T-cell (primary cell): ENCODE results near the gene LGI4. TPM values are rescaled to one million over a fixed set of nuclear protein-coding genes. Genes with fewer than 3 reads are reported as not detected.
"Not testable (repeated sequence)": the region's sequence is repeated elsewhere in the genome, so short reads cannot be mapped to it uniquely, and the experiment has no call there.

Experiments
- ATAC-seq, 4 experiments: fragments of 200-7000 bp in 3 of 4; fragments of 150-1000 bp in 1 of 4; cut with Tn5 transposase; replicated peaks in 1 of 4; 1 replicate in 3 of 4; 2 replicates in 1 of 4; pipeline ENCODE4 v1.10.0; 2021; ENCODE audit warnings: moderate library complexity in 3 of 4, mild to moderate bottlenecking in 2 of 4, moderate number of reproducible peaks in 1 of 4
- CTCF ChIA-PET, 2 donors: fragments of 300-600 bp; sonication (Branson Sonifier 250); formaldehyde crosslinking; loops; one replicate each; lab custom pipeline; 2022; ENCODE audit warnings: antibody characterized with exemption in 2 of 2; lab: Charles Lee
- POLR2A ChIA-PET, 2 donors: fragments of 300-600 bp; sonication (Branson Sonifier 250); formaldehyde crosslinking; loops; one replicate each; lab custom pipeline; 2022; ENCODE audit warnings: antibody characterized with exemption in 2 of 2; lab: Charles Lee
- DNase-seq, 35 experiments: peaks; one replicate each; pipeline versions ENCODE4 v3.0.0 to v3.0.0-alpha.2; 2013 to 2023
- H3K27ac ChIP-seq: one replicate; pipeline ENCODE4 v1.5.1; 2013; ENCODE audit warnings: low read length
- H3K27me3 ChIP-seq, 2 experiments: replicated peaks in 1 of 2; 1 replicate in 1 of 2; 2 replicates in 1 of 2; pipeline versions ENCODE4 v1.6.1 to v1.7.0; 2013; ENCODE audit warnings: low read length in 1 of 2, mixed read lengths in 1 of 2; ENCODE audit not compliant: control insufficient read depth in 2 of 2, insufficient read depth in 2 of 2; ENCODE audit errors: extremely low read depth in 1 of 2
- H3K36me3 ChIP-seq, 2 donors: 1 replicate in 1 of 2; 2 replicates in 1 of 2; pipeline versions ENCODE4 v1.6.1 to v1.7.0; 2013; ENCODE audit warnings: low read length in 1 of 2; ENCODE audit not compliant: control insufficient read depth in 2 of 2, insufficient read depth in 1 of 2; ENCODE audit errors: extremely low read depth in 1 of 2
- H3K4me1 ChIP-seq, 2 experiments: 1 replicate in 1 of 2; 2 replicates in 1 of 2; pipeline versions ENCODE4 v1.6.1 to v1.7.0; 2013; ENCODE audit warnings: low read length in 2 of 2, mixed read lengths in 1 of 2; ENCODE audit not compliant: insufficient read depth in 2 of 2, control insufficient read depth in 1 of 2; ENCODE audit errors: extremely low read depth in 1 of 2
- H3K4me3 ChIP-seq, 2 donors: 1 replicate in 1 of 2; 2 replicates in 1 of 2; pipeline versions ENCODE4 v1.5.1 to v1.7.0; 2013; ENCODE audit warnings: mild to moderate bottlenecking in 2 of 2, low read length in 1 of 2, moderate library complexity in 1 of 2; ENCODE audit not compliant: control insufficient read depth in 1 of 2; ENCODE audit errors: extremely low read depth in 1 of 2
- H3K9me3 ChIP-seq: 2 replicates; pipeline ENCODE4 v1.7.0; 2013
- H3K27ac Mint-ChIP-seq, 2 donors: one replicate each; pipeline ENCODE4 v1.8.0; 2020 to 2021; ENCODE audit warnings: mild to moderate bottlenecking in 2 of 2, mixed read lengths in 2 of 2
- H3K27me3 Mint-ChIP-seq, 2 donors: one replicate each; pipeline ENCODE4 v1.8.0; 2021 to 2022; ENCODE audit warnings: mixed read lengths in 2 of 2
- H3K36me3 Mint-ChIP-seq: one replicate; pipeline ENCODE4 v1.8.0; 2021; ENCODE audit warnings: mixed read lengths
- H3K4me1 Mint-ChIP-seq, 3 donors: one replicate each; pipeline ENCODE4 v1.8.0; 2020 to 2022; ENCODE audit warnings: mixed read lengths in 3 of 3, mild to moderate bottlenecking in 1 of 3
- H3K4me3 Mint-ChIP-seq, 3 donors: one replicate each; pipeline ENCODE4 v1.8.0; 2020 to 2022; ENCODE audit warnings: mild to moderate bottlenecking in 3 of 3, mixed read lengths in 3 of 3, moderate library complexity in 3 of 3
- H3K9me3 Mint-ChIP-seq, 3 donors: one replicate each; pipeline ENCODE4 v1.8.0; 2020 to 2022; ENCODE audit warnings: mixed read lengths in 3 of 3
- WGBS: methylation state at CpG from one replicate; pipeline ENCODE4 v1.1.5; 2013; ENCODE audit warnings: missing lambda C conversion rate; ENCODE audit not compliant: insufficient coverage; 5-methylcytosine and 5-hydroxymethylcytosine counted together
- total RNA-seq, 35 experiments: library from RNA in 6 of 35; stranded (reverse) in 6 of 35; fragments of 120-200 nt in 1 of 35; gene quantifications; one replicate each; pipeline versions ENCODE4 v1.2.1 to v1.2.4 and lab custom pipeline; 2013 to 2026

LGI4 gene
- total RNA-seq, 5 donors from 2014 or later (not counting 1 experiment from before 2014, with no cell fraction given) = 0.15 to 1.1 (median 0.89) TPM

DNA sequence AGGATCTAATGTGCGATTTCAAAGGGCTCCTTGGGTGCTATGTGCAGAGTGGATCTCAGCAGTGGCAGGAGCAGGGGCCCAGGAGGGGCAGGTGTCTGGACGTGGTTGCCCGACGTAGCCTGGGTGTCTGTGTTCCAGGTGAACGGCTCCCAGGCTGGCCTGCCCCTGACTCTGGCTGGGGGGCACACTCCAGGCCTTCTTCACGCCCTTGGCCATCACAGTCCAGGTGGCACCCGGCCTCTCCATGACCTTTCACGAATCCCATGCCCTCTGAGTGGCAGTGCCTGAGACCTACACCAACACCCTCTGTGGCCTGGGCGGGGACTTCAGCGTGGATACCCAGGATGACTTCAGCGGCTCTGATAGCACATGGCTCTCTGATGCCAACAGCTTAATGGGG lies 30.5 kb downstream of the LGI4 start:
- no peaks in the 10 kb centered on the region for H3K9me3 ChIP-seq
- CTCF ChIA-PET = no interaction called here
- peaks cover 0 to 2% of the 10 kb centered on the region in 2 donors for H3K27me3 Mint-ChIP-seq
- no peak overlapping the region for H3K4me3 ChIP-seq
- H3K36me3 ChIP-seq = no peaks in the 10 kb centered on the region
- POLR2A ChIA-PET = no interaction called here
- no peaks in the 10 kb centered on the region for H3K9me3 Mint-ChIP-seq
- H3K4me1 ChIP-seq = no peaks in the 10 kb centered on the region
- H3K4me3 Mint-ChIP-seq = no peak overlapping the region
- peaks cover 0 to 3% of the 10 kb centered on the region in 2 experiments for H3K27me3 ChIP-seq
- H3K36me3 Mint-ChIP-seq = no peaks in the 10 kb centered on the region
- no peak for DNase-seq
- no peak overlapping the region for H3K27ac Mint-ChIP-seq
- WGBS = 94% methylated on average over 10 of the region's 11 CpGs
- H3K4me1 Mint-ChIP-seq = no peaks in the 10 kb centered on the region
- no peak for ATAC-seq
- H3K27ac ChIP-seq = no peak overlapping the region

DNA sequence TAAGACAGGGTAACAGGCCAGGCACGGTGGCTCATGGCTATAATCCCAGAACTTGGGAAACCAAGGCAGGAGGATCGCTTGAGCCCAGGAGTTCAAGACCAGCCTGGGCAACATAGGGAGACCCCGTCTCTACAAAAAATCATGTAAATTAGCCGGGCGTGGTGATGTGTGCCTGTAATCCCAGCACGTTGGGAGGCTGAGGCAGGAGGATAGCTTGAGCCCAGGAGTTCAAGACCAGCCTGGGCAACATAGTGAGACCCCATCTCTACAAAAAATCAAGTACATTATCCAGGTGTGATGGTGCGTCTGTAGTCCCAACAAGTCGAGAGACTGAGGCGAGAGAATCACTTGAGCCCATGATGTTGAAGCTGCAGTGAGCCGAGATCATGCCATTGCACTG lies 31.2 kb downstream of the LGI4 start:
- WGBS = 81% methylated on average over 10 of the region's 10 CpGs
- H3K4me1 Mint-ChIP-seq, H3K4me3 ChIP-seq, ATAC-seq, CTCF ChIA-PET, H3K9me3 Mint-ChIP-seq, H3K4me1 ChIP-seq, H3K9me3 ChIP-seq, H3K27me3 Mint-ChIP-seq, H3K4me3 Mint-ChIP-seq, DNase-seq, H3K27me3 ChIP-seq, H3K27ac Mint-ChIP-seq, H3K27ac ChIP-seq, POLR2A ChIA-PET, H3K36me3 ChIP-seq, H3K36me3 Mint-ChIP-seq: not testable (repeated sequence)

DNA sequence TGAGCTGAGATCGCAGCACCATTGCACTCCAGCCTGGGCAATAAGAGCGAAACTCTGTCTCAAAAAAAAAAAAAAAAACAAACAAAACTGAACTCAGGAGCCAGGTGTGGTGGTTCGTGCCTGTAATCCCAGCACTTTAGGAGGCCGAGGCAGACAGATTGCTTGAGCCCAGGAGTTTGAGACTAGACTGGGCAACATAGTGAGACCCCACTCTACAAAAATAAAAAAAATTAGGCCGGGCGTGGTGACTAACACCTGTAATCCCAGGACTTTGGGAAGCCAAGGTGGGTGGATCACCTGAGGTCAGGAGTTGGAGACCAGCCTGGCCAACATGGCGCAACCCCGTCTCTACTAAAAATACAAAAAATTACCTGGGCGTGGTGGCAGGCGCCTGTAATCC lies 32.9 kb downstream of the LGI4 start:
- H3K4me1 ChIP-seq, H3K27ac ChIP-seq, H3K4me3 ChIP-seq, H3K9me3 Mint-ChIP-seq, H3K36me3 Mint-ChIP-seq, H3K4me3 Mint-ChIP-seq, DNase-seq, POLR2A ChIA-PET, H3K9me3 ChIP-seq, H3K27me3 Mint-ChIP-seq, H3K27ac Mint-ChIP-seq, CTCF ChIA-PET, H3K36me3 ChIP-seq, H3K4me1 Mint-ChIP-seq, ATAC-seq, H3K27me3 ChIP-seq: not testable (repeated sequence)
- 95% methylated on average over 5 of the region's 10 CpGs for WGBS

DNA sequence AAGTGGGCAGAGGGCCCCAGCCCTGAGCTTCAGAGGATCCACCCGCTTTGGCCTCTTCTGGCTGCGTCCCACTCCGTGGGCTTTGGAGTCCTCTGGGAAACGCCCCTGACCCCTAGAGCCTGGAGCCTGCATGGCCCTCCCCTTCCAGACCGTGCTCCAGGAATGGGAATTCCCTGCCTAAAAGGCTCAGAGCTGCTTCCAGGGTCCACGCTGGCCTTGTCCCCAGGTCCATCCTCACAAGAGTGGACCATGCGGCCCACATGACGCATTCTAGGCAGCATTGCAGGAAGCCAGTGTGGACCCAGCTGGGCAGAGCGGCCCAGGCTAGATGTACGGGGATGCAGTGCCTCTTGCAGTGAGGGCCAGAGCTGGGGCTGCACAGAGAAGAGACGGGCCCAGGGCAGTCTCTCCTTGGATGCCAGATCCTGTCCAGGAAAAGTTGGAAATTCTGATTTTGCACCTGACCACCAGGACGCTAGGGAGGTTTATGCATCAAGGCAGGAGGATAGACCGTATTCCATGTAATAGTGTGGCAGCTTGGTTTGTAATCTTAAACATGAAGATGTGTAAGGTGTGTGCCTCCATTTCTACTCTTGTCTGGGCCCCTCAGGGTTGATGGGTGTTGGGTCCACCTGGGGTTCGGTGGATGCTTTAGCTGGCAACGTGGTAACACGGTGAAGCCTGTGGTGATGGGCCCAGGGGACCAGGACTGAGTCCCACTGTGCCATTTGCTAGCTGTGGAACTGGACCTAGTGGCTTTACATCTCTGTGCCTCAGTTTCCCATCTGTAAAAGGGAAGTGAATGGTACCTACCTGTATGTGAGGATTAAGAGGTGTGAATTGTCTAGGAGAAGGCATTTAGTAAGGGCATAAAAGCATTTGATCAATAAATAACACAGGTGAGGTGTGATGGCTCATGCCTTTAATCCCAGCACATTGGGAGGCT lies 34.0 kb downstream of the LGI4 start:
- no peaks in the 10 kb centered on the region for H3K36me3 Mint-ChIP-seq
- H3K4me1 ChIP-seq = no peaks in the 10 kb centered on the region
- no peak overlapping the region for H3K4me3 Mint-ChIP-seq
- 72% methylated on average over 14 of the region's 16 CpGs for WGBS
- no peak overlapping the region for H3K27ac ChIP-seq
- no peaks in the 10 kb centered on the region for H3K4me1 Mint-ChIP-seq
- peaks cover 0 to 3% of the 10 kb centered on the region in 2 experiments for H3K27me3 ChIP-seq
- no peak overlapping the region for H3K27ac Mint-ChIP-seq
- DNase-seq = no peak
- H3K9me3 ChIP-seq = no peaks in the 10 kb centered on the region
- H3K27me3 Mint-ChIP-seq = no peaks in the 10 kb centered on the region
- no peak overlapping the region for H3K4me3 ChIP-seq
- CTCF ChIA-PET = interaction anchor here in 1 of 2 donors (0.6 kb wide), 1 partner anchor 11 kb away, joined by 3 read pairs; no protein-coding TSS in a partner anchor
- ATAC-seq = no peak
- H3K9me3 Mint-ChIP-seq = no peaks in the 10 kb centered on the region
- POLR2A ChIA-PET = no interaction called here
- no peaks in the 10 kb centered on the region for H3K36me3 ChIP-seq

DNA sequence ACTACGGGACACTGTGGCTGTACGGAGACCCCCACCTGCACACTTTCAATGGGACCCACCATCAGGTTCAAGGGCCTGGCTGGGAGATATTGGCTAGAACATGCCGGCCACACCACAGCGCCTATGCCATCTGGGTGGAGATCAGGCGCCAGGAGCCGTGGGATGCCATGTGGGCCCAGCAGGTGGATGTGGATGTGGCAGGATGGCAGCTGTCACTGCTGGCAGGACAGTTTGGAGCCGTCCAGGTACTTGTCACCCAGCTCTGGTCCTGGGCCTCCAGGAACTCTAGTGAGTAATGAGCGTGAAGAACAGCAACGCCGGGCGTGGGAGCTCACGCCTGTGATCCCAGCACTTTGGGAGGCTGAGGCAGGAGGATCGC lies 35.0 kb downstream of the LGI4 start:
- Mint-ChIP-seq H3K27me3 (no peaks in the 10 kb centered on the region), H3K4me1 (no peaks in the 10 kb centered on the region), H3K9me3 (no peaks in the 10 kb centered on the region), H3K27ac (no peak overlapping the region), H3K4me3 (no peak overlapping the region), H3K36me3 (no peaks in the 10 kb centered on the region)
- Histone ChIP-seq H3K9me3 (no peaks in the 10 kb centered on the region), H3K36me3 (no peaks in the 10 kb centered on the region), H3K4me1 (no peaks in the 10 kb centered on the region), H3K27ac (no peak overlapping the region), H3K27me3 (peaks cover 0 to 3% of the 10 kb centered on the region in 2 experiments), H3K4me3 (no peak overlapping the region)
- POLR2A ChIA-PET = no interaction called here
- WGBS = 93% methylated on average over 12 of the region's 13 CpGs
- CTCF ChIA-PET = no interaction called here
- DNase-seq (no peak), ATAC-seq (no peak)

DNA sequence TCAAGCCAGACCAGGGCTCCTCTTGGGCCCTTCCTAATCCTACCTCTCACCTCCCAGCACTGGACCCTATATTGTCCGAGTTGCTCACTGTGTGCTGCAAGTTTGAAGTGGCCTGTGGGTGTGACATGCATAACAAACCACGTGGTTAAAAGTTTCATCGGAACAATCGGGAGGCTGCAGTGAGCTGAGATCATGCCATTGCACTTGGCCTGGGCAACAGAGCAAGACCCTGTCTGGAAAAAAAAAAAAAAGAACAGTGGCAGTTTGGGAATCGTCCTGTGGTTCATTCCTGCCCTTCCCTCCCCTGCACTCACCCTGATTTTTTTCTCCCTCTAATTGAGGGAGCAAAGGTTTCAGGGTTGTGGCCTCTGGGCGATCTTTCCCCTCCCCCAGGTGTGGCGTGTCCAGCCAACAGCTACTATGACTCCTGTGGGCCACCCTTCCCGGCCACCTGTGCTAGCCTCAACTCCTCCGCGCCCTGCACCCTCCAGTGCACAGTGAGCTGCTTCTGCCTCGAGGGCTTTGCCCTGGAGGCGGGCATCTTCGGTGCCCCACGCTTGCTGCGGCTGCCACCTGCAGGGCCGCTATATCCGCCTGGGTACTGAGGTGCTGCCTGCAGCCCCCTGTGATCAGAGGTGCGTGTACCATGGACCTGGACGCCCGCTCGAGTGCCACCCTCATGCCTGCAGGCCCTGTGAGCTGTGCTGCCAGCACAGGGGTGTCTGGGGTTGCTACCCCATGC lies 35.5 kb downstream of the LGI4 start:
- Mint-ChIP-seq H3K36me3 (no peaks in the 10 kb centered on the region), H3K27me3 (peaks cover 0 to 2% of the 10 kb centered on the region in 2 donors), H3K9me3 (no peaks in the 10 kb centered on the region), H3K4me1 (no peaks in the 10 kb centered on the region), H3K4me3 (no peak overlapping the region), H3K27ac (no peak overlapping the region)
- H3K4me3 ChIP-seq = no peak overlapping the region
- CTCF ChIA-PET = no interaction called here
- H3K36me3 ChIP-seq = no peaks in the 10 kb centered on the region
- ATAC-seq (no peak), DNase-seq (no peak)
- H3K9me3 ChIP-seq = no peaks in the 10 kb centered on the region
- peaks cover 0 to 3% of the 10 kb centered on the region in 2 experiments for H3K27me3 ChIP-seq
- H3K27ac ChIP-seq = no peak overlapping the region
- WGBS = 77% methylated on average over 13 of the region's 21 CpGs
- no peaks in the 10 kb centered on the region for H3K4me1 ChIP-seq
- POLR2A ChIA-PET = no interaction called here
